Lung (tissue), 12 donors: Measurements from ENCODE around the gene PARD3B. TPM values are rescaled to one million over a fixed set of nuclear protein-coding genes. Genes with fewer than 3 reads are reported as not detected.

Experiments
- ATAC-seq: fragments of 200-7000 bp; cut with Tn5 transposase; one replicate; pipeline ENCODE4 v1.9.1; 2020; ENCODE audit warnings: moderate number of reproducible peaks; ENCODE audit not compliant: insufficient read depth, low FRiP score
- DNase-seq, 3 donors: peaks; one replicate each; pipeline ENCODE4 v3.0.0-alpha.2; 2013 to 2017
- H3K27ac ChIP-seq, 2 donors: one replicate each; pipeline ENCODE4 v1.5.1; 2013; ENCODE audit warnings: mild to moderate bottlenecking in 2 of 2, moderate library complexity in 2 of 2, control low read depth in 1 of 2, inconsistent platforms in 1 of 2, low read depth in 1 of 2, low read length in 1 of 2
- H3K27me3 ChIP-seq, 3 donors: one replicate each; pipeline ENCODE4 v1.5.1; 2013; ENCODE audit warnings: low read length in 2 of 3; ENCODE audit not compliant: control insufficient read depth in 3 of 3, insufficient read depth in 3 of 3
- H3K36me3 ChIP-seq, 4 donors: one replicate each; pipeline ENCODE4 v1.5.1; 2013; ENCODE audit warnings: low read length in 4 of 4, mild to moderate bottlenecking in 1 of 4, moderate library complexity in 1 of 4; ENCODE audit not compliant: control insufficient read depth in 4 of 4, insufficient read depth in 4 of 4
- H3K4me1 ChIP-seq, 5 donors: one replicate each; pipeline ENCODE4 v1.5.1; 2013; ENCODE audit warnings: low read length in 5 of 5, mild to moderate bottlenecking in 2 of 5, moderate library complexity in 1 of 5; ENCODE audit not compliant: control insufficient read depth in 5 of 5, insufficient read depth in 5 of 5
- H3K4me3 ChIP-seq: one replicate; pipeline ENCODE4 v1.5.1; 2013; ENCODE audit warnings: mild to moderate bottlenecking, control low read depth, moderate library complexity
- H3K9ac ChIP-seq, 2 donors: one replicate each; pipeline ENCODE4 v1.5.1; 2013; ENCODE audit warnings: low read length in 2 of 2, control low read depth in 1 of 2; ENCODE audit not compliant: insufficient read depth in 1 of 2
- H3K9me3 ChIP-seq, 4 donors: one replicate each; pipeline ENCODE4 v1.5.1; 2013; ENCODE audit warnings: low read length in 3 of 4, mild to moderate bottlenecking in 1 of 4, moderate library complexity in 1 of 4; ENCODE audit not compliant: control insufficient read depth in 4 of 4, insufficient read depth in 3 of 4
- WGBS, 2 donors: extraction: QIAGEN DNeasy Blood & Tissue Kit; methylation state at CpG; one replicate each; pipeline ENCODE4 v1.1.7; 2013; 5-methylcytosine and 5-hydroxymethylcytosine counted together
- polyA plus RNA-seq, 2 donors: library from polyadenylated mRNA; stranded (reverse); fragments of 200-250 nt; gene quantifications; one replicate each; pipeline ENCODE4 v1.2.1, GENCODE V29; 2013
- total RNA-seq, 2 donors: library from RNA; depleted of rRNA in 1 of 2; stranded (reverse); fragments of >200 nt in 1 of 2; gene quantifications; one replicate each; pipeline ENCODE4 v1.2.1, GENCODE V29; 2014 to 2021
- TF ChIP-seq, protein P1 (sequence below): IDR thresholded peaks from 2 replicates; pipeline ENCODE4 v1.5.1; 2012; ENCODE audit warnings: mild to moderate bottlenecking; ENCODE audit errors: control extremely low read depth, extremely low read depth
- donor health status: control.
- donor health status: control.
- donor health status: Bipolar disorder and iron deficiency.
- donor health status: healthy.
- donor health status: DM: yes; HTN: yes; CAD: no.

The PARD3B gene
- total and polyA plus RNA-seq, 4 donors: 2.4 to 38.7 (median 17.1) TPM

- ATAC-seq: no peak
- 92 to 100% methylated on average over 1 of the region's 1 CpG for WGBS, 2 donors
Measured at GRCh38 chr2:205610437-205610836, 1065.2 kb downstream of the PARD3B start.

DNA sequence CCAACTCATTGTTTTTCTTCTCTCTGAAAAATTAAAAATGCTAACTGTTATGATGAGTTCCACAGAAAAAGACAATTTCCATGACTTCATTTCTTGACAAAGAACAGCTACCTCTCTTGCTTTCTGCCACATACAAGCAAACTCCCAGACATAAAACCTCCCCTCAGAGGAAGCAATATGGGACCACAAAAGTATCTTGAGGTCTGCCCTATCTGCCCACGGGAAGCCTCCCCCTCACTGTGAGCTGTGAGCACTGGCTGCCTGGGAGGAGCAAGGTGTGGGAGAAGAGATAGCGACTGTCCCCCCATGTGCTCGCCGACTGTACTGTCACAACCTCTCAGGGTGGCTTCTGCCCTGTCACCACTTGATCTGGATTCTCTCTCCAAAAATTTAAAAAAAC lies 1067.4 kb downstream of the PARD3B start:
- H3K4me1 ChIP-seq: peaks cover 0 to 8% (median 3%) of the 10 kb centered on the region in 5 donors
- no peaks in the 10 kb centered on the region for H3K27me3 ChIP-seq
- no peak overlapping the region for H3K27ac ChIP-seq
- 19 to 61% methylated on average over 4 of the region's 4 CpGs for WGBS, 2 donors
- H3K36me3 ChIP-seq: no peaks in the 10 kb centered on the region
- no peak for ATAC-seq
- DNase-seq: no peak
- TF ChIP-seq, protein P1, sequence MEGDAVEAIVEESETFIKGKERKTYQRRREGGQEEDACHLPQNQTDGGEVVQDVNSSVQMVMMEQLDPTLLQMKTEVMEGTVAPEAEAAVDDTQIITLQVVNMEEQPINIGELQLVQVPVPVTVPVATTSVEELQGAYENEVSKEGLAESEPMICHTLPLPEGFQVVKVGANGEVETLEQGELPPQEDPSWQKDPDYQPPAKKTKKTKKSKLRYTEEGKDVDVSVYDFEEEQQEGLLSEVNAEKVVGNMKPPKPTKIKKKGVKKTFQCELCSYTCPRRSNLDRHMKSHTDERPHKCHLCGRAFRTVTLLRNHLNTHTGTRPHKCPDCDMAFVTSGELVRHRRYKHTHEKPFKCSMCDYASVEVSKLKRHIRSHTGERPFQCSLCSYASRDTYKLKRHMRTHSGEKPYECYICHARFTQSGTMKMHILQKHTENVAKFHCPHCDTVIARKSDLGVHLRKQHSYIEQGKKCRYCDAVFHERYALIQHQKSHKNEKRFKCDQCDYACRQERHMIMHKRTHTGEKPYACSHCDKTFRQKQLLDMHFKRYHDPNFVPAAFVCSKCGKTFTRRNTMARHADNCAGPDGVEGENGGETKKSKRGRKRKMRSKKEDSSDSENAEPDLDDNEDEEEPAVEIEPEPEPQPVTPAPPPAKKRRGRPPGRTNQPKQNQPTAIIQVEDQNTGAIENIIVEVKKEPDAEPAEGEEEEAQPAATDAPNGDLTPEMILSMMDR: no peak
- no peak overlapping the region for H3K9ac ChIP-seq
- no peak overlapping the region for H3K4me3 ChIP-seq
- H3K9me3 ChIP-seq: no peaks in the 10 kb centered on the region

More at GRCh38 chr2:205610437-205610836, 1065.2 kb downstream of the PARD3B start:
- no peak overlapping the region for H3K4me3 ChIP-seq
- TF ChIP-seq, protein P1: no peak
- DNase-seq: no peak
- peaks cover 0 to 8% (median 3%) of the 10 kb centered on the region in 5 donors for H3K4me1 ChIP-seq
- no peak overlapping the region for H3K27ac ChIP-seq
- no peaks in the 10 kb centered on the region for H3K9me3 ChIP-seq
- H3K27me3 ChIP-seq: no peaks in the 10 kb centered on the region
- no peaks in the 10 kb centered on the region for H3K36me3 ChIP-seq
- H3K9ac ChIP-seq: no peak overlapping the region

DNA sequence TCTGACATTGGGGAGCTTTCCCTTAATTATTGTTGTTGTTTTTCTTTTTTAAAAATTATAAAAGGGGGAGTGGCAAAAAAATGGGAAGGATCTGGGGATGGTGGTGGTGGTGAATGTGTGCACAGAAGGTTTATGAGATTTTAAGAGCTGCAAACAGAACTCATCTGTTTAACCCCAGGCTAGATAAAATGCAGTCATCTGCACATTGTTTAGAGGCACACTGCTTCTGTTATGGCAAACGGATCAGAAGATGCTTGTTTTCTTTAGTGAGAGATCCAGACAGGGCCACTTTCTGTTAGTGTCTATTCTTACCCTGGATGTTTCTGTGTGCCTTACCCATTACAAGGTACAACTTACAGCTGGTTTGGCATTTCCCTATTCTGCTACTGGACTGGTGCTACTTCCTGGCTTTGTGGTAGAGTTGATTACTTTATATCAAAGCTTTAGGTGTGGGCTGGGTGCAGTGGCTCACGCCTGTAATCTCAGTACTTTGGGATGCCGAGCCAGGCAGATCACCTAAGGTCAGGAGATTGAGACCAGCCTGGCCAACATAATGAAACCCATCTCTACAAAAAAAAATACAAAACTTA lies 1068.8 kb downstream of the PARD3B start:
- WGBS, 2 donors: 60 to 69% methylated on average over 3 of the region's 3 CpGs
- H3K27ac ChIP-seq: no peak overlapping the region
- no peak for ATAC-seq

More for the DNA sequence above, 1068.8 kb downstream of the PARD3B start:
- no peaks in the 10 kb centered on the region for H3K36me3 ChIP-seq
- DNase-seq: no peak
- no peaks in the 10 kb centered on the region for H3K27me3 ChIP-seq
- no peaks in the 10 kb centered on the region for H3K9me3 ChIP-seq
- TF ChIP-seq, protein P1: no peak
- H3K4me3 ChIP-seq: no peak overlapping the region
- H3K4me1 ChIP-seq: peaks cover 0 to 6% (median 3%) of the 10 kb centered on the region in 5 donors
- H3K9ac ChIP-seq: no peak overlapping the region
